Activated CD4-positive, alpha-beta memory T cell treated with anti-CD3 and anti-CD28 coated beads for 36 hours (primary cell): ENCODE results near the gene SMCO1. TPM values are rescaled to one million over a fixed set of nuclear protein-coding genes. Genes with fewer than 3 reads are reported as not detected.
"Not testable (repeated sequence)": the region's sequence is repeated elsewhere in the genome, so short reads cannot be mapped to it uniquely, and the experiment has no call there.

ENCODE experiments used
- CTCF ChIA-PET: fragments of 350-600 bp; sonication (Branson Sonifier 250); formaldehyde crosslinking; loops from one replicate; lab custom pipeline; 2021; ENCODE audit warnings: antibody characterized with exemption, inconsistent platforms; lab: Charles Lee
- POLR2A ChIA-PET: fragments of 350-600 bp; sonication (Branson Sonifier 250); formaldehyde crosslinking; loops from one replicate; lab custom pipeline; 2021; ENCODE audit warnings: antibody characterized with exemption; lab: Charles Lee
- DNase-seq: peaks from one replicate; pipeline ENCODE4 v3.0.0-alpha.2; 2020
- H3K27ac Mint-ChIP-seq: one replicate; pipeline ENCODE4 v1.8.0; 2021; ENCODE audit warnings: mixed read lengths
- H3K27me3 Mint-ChIP-seq: one replicate; pipeline ENCODE4 v1.8.0; 2021; ENCODE audit warnings: mixed read lengths
- H3K36me3 Mint-ChIP-seq: one replicate; pipeline ENCODE4 v1.8.0; 2021; ENCODE audit warnings: mixed read lengths
- H3K4me1 Mint-ChIP-seq: one replicate; pipeline ENCODE4 v1.8.0; 2021; ENCODE audit warnings: low read depth, mixed read lengths
- H3K4me3 Mint-ChIP-seq: one replicate; pipeline ENCODE4 v1.8.0; 2021; ENCODE audit warnings: mild to moderate bottlenecking, mixed read lengths
- H3K9me3 Mint-ChIP-seq: one replicate; pipeline ENCODE4 v1.8.0; 2021; ENCODE audit warnings: mixed read lengths
- intact Hi-C: fragments of 100-400 bp; cut with micrococcal nuclease; formaldehyde crosslinking; loops from one replicate; pipeline ENCODE4 v1.15.1; 2023
- total RNA-seq, 2 experiments: library from RNA; stranded (reverse); gene quantifications; one replicate each; pipeline ENCODE4 v1.2.3, GENCODE V29; 2021

SMCO1 gene
- total RNA-seq, 2 experiments from 2014 or later: not detected

- no peaks in the 10 kb centered on the region for H3K4me1 Mint-ChIP-seq
- H3K27ac Mint-ChIP-seq: no peak overlapping the region
- intact Hi-C loops: no loop called here
- peaks cover 27% of the 10 kb centered on the region for H3K36me3 Mint-ChIP-seq
- H3K9me3 Mint-ChIP-seq: no peaks in the 10 kb centered on the region
- ChIA-PET POLR2A (no interaction called here), CTCF (interaction anchor here (1.3 kb wide), 1 partner anchor 10 kb away, joined by 4 read pairs; no protein-coding TSS in a partner anchor)
- H3K4me3 Mint-ChIP-seq: no peak overlapping the region
- no peak for DNase-seq
- H3K27me3 Mint-ChIP-seq: no peaks in the 10 kb centered on the region
These were observed 37.5 kb downstream of the SMCO1 start for GRCh38 chr3:196477678-196478077.

- DNase-seq: peak; percentile 31
- Mint-ChIP-seq H3K27me3 (no peaks in the 10 kb centered on the region), H3K36me3 (peaks cover 28% of the 10 kb centered on the region), H3K4me3 (no peak overlapping the region), H3K4me1 (peaks cover 15% of the 10 kb centered on the region), H3K27ac (no peak overlapping the region), H3K9me3 (no peaks in the 10 kb centered on the region)
- intact Hi-C loops: no loop called here
- CTCF ChIA-PET: interaction anchor here (2.1 kb wide), 1 partner anchor 15 kb away, joined by 8 read pairs; no protein-coding TSS in a partner anchor
- POLR2A ChIA-PET: interaction anchor here (0.9 kb wide), 1 partner anchor 155 kb away, joined by 4 read pairs; no protein-coding TSS in a partner anchor
These were observed 42.9 kb downstream of the SMCO1 start for GRCh38 chr3:196472286-196472685.

- Mint-ChIP-seq H3K27me3 (no peaks in the 10 kb centered on the region), H3K27ac (no peak overlapping the region), H3K4me3 (no peak overlapping the region), H3K36me3 (peaks cover 28% of the 10 kb centered on the region), H3K4me1 (peaks cover 15% of the 10 kb centered on the region), H3K9me3 (no peaks in the 10 kb centered on the region)
- no peak for DNase-seq
- ChIA-PET CTCF (interaction anchor here (0.6 to 1.1 kb wide), 2 partner anchors 14 to 18 kb away, joined by 3 to 4 read pairs; no protein-coding TSS in a partner anchor), POLR2A (no interaction called here)
- intact Hi-C loops: no loop called here
These were observed 43.6 kb downstream of the SMCO1 start for GRCh38 chr3:196471551-196471950.

- H3K27ac Mint-ChIP-seq, H3K9me3 Mint-ChIP-seq, H3K27me3 Mint-ChIP-seq, POLR2A ChIA-PET, DNase-seq, intact Hi-C loops, CTCF ChIA-PET, H3K4me3 Mint-ChIP-seq: not testable (repeated sequence)
- H3K4me1 Mint-ChIP-seq: peaks cover 15% of the 10 kb centered on the region
- H3K36me3 Mint-ChIP-seq: peaks cover 26% of the 10 kb centered on the region
These were observed 45.0 kb downstream of the SMCO1 start for GRCh38 chr3:196470182-196470581.

- POLR2A ChIA-PET: interaction anchor here (0.6 kb wide), 1 partner anchor 56 kb away, joined by 3 read pairs; no protein-coding TSS in a partner anchor
- Mint-ChIP-seq H3K27me3 (no peaks in the 10 kb centered on the region), H3K9me3 (peaks cover 13% of the 10 kb centered on the region), H3K27ac (no peak overlapping the region), H3K4me3 (no peak overlapping the region), H3K4me1 (peaks cover 16% of the 10 kb centered on the region), H3K36me3 (peaks cover 10% of the 10 kb centered on the region)
- CTCF ChIA-PET: interaction anchor here (0.6 kb wide), 1 partner anchor 391 kb away, joined by 4 read pairs; no protein-coding TSS in a partner anchor
- DNase-seq: no peak
- intact Hi-C loops: no loop called here
These were observed 51.3 kb downstream of the SMCO1 start for GRCh38 chr3:196463804-196464203.

GRCh38 chr3:196463478-196463756, 51.7 kb downstream of the SMCO1 start:
- no peaks in the 10 kb centered on the region for H3K27me3 Mint-ChIP-seq
- H3K4me1 Mint-ChIP-seq: peaks cover 16% of the 10 kb centered on the region
- peaks cover 10% of the 10 kb centered on the region for H3K36me3 Mint-ChIP-seq
- ChIA-PET CTCF (no interaction called here), POLR2A (interaction anchor here (0.6 kb wide), 1 partner anchor 56 kb away, joined by 3 read pairs; no protein-coding TSS in a partner anchor)
- intact Hi-C loops: no loop called here
- no peak overlapping the region for H3K4me3 Mint-ChIP-seq
- no peak for DNase-seq
- no peak overlapping the region for H3K27ac Mint-ChIP-seq
- H3K9me3 Mint-ChIP-seq: peaks cover 13% of the 10 kb centered on the region

GRCh38 chr3:196462680-196463477, 52.3 kb downstream of the SMCO1 start:
- intact Hi-C loops, H3K27ac Mint-ChIP-seq, H3K4me3 Mint-ChIP-seq, H3K36me3 Mint-ChIP-seq, POLR2A ChIA-PET, CTCF ChIA-PET, DNase-seq, H3K27me3 Mint-ChIP-seq: not testable (repeated sequence)
- peaks cover 13% of the 10 kb centered on the region for H3K9me3 Mint-ChIP-seq
- peaks cover 18% of the 10 kb centered on the region for H3K4me1 Mint-ChIP-seq

- no peak for DNase-seq
- POLR2A ChIA-PET: interaction anchor here (1.1 kb wide), 1 partner anchor 35 kb away, joined by 3 read pairs; no protein-coding TSS in a partner anchor
- intact Hi-C loops: no loop called here
- H3K27me3 Mint-ChIP-seq: no peaks in the 10 kb centered on the region
- H3K36me3 Mint-ChIP-seq: peaks cover 2% of the 10 kb centered on the region
- peaks cover 7% of the 10 kb centered on the region for H3K9me3 Mint-ChIP-seq
- no peak overlapping the region for H3K4me3 Mint-ChIP-seq
- H3K27ac Mint-ChIP-seq: no peak overlapping the region
- peaks cover 21% of the 10 kb centered on the region for H3K4me1 Mint-ChIP-seq
- CTCF ChIA-PET: interaction anchor here (0.7 to 1.1 kb wide), 3 partner anchors 9 to 204 kb away, joined by 3 to 4 read pairs (median 3); no protein-coding TSS in a partner anchor
These were observed 57.1 kb downstream of the SMCO1 start for GRCh38 chr3:196458063-196458462.

GRCh38 chr3:196457470-196457869, 57.7 kb downstream of the SMCO1 start:
- CTCF ChIA-PET: interaction anchor here (0.7 to 1.1 kb wide), 2 partner anchors 9 to 204 kb away, joined by 3 to 4 read pairs; no protein-coding TSS in a partner anchor
- H3K27ac Mint-ChIP-seq, H3K36me3 Mint-ChIP-seq, H3K4me3 Mint-ChIP-seq, POLR2A ChIA-PET, H3K9me3 Mint-ChIP-seq, H3K27me3 Mint-ChIP-seq, intact Hi-C loops: not testable (repeated sequence)
- DNase-seq: peak; percentile 22
- peaks cover 21% of the 10 kb centered on the region for H3K4me1 Mint-ChIP-seq

Other genes with a start within 250 kb of the SMCO1 start
- 10 to 100 TPM; 46.8 to 48.6 TPM for gene PCYT1A, start 227.6 kb downstream of the SMCO1 start, total RNA-seq
- gene DYNLT2B, start 197.1 kb downstream of the SMCO1 start, total RNA-seq: 10 to 100 TPM; 15.8 to 17.1 TPM
- not detected for gene TM4SF19, start 177.0 kb downstream of the SMCO1 start, total RNA-seq
- gene UBXN7, start 82.9 kb downstream of the SMCO1 start, total RNA-seq: 10 to 100 TPM; 58.1 to 61.1 TPM
- 10 to 100 TPM; 26.1 to 27.2 TPM for gene RNF168, start 11.6 kb downstream of the SMCO1 start, total RNA-seq
- gene WDR53, start 53.2 kb upstream of the SMCO1 start, total RNA-seq: 10 to 100 TPM; 20.9 to 24.1 TPM
- gene FBXO45, start 53.3 kb upstream of the SMCO1 start, total RNA-seq: 10 to 100 TPM; 16.3 to 17.2 TPM
- gene NRROS, start 124.3 kb upstream of the SMCO1 start, total RNA-seq: 10 to 100 TPM; 24.5 to 25.3 TPM
- 1 to 10 TPM; 6.5 to 6.6 TPM for gene CEP19, start 196.9 kb upstream of the SMCO1 start, total RNA-seq
- 10 to 100 TPM; 47.5 to 49.2 TPM for gene PIGX, start 197.0 kb upstream of the SMCO1 start, total RNA-seq
- 100 to 1,000 TPM in 1 of 2 experiments, 10 to 100 TPM in 1; 98.4 to 101 TPM for gene PAK2, start 224.5 kb upstream of the SMCO1 start, total RNA-seq